ENCODE measurements around the gene KIF5C.

DNA sequence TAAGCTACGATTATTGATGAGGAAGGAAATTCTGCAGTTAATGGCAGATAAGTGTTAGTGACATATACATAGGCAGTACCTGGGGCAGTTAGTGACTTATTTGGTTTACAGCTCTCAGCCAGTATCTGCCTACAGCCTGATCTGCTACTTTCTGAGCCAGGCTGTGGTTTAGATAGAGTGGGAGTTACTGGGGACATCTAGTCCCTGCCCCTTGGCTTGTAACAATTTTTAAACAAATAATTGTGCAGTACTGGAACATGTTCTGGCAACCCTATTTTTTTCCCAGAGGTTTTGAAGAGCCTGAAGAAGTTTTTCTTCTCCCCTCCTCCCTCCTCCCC is 2.3 kb downstream of the KIF5C start:
- TF ChIP-seq ZEB2 (tag by site-specific recombination; IDR thresholded peaks at IDR 0.05), result no peak
- TF ChIP-seq, protein P1, sequence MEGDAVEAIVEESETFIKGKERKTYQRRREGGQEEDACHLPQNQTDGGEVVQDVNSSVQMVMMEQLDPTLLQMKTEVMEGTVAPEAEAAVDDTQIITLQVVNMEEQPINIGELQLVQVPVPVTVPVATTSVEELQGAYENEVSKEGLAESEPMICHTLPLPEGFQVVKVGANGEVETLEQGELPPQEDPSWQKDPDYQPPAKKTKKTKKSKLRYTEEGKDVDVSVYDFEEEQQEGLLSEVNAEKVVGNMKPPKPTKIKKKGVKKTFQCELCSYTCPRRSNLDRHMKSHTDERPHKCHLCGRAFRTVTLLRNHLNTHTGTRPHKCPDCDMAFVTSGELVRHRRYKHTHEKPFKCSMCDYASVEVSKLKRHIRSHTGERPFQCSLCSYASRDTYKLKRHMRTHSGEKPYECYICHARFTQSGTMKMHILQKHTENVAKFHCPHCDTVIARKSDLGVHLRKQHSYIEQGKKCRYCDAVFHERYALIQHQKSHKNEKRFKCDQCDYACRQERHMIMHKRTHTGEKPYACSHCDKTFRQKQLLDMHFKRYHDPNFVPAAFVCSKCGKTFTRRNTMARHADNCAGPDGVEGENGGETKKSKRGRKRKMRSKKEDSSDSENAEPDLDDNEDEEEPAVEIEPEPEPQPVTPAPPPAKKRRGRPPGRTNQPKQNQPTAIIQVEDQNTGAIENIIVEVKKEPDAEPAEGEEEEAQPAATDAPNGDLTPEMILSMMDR (tag by site-specific recombination; IDR thresholded peaks at IDR 0.05), result no peak
- TF ChIP-seq ZNF248 (tag by site-specific recombination; IDR thresholded peaks at IDR 0.05), result no peak
- no peak for TF ChIP-seq ZNF621 (tag by site-specific recombination; IDR thresholded peaks at IDR 0.05)
- TF ChIP-seq TCF7L2 (IDR thresholded peaks at IDR 0.05; ENCODE audit: borderline replicate concordance, low read depth, low read length), result no peak
- TF ChIP-seq ZNF18 (tag by site-specific recombination; IDR thresholded peaks at IDR 0.05), result no peak
- no peak for TF ChIP-seq ZNF280D (tag by site-specific recombination; IDR thresholded peaks at IDR 0.05)
- TF ChIP-seq ZNF366 (tag by site-specific recombination; conservative IDR thresholded peaks at IDR 0.05), result no peak
- TF ChIP-seq ZBTB6 (tag by site-specific recombination; IDR thresholded peaks at IDR 0.05), result no peak
- TF ChIP-seq KLF10 (tag by site-specific recombination; IDR thresholded peaks at IDR 0.05), result no peak
- TF ChIP-seq ZBTB49 (tag by site-specific recombination; IDR thresholded peaks at IDR 0.05; ENCODE audit: low read depth), result no peak
- no peak for TF ChIP-seq ATF2 (tag by site-specific recombination; IDR thresholded peaks at IDR 0.05; ENCODE audit: low read depth)
- no peak for TF ChIP-seq ZNF146 (tag by site-specific recombination; IDR thresholded peaks at IDR 0.05)
- TF ChIP-seq KLF1 (tag by site-specific recombination; IDR thresholded peaks at IDR 0.05), result no peak
